Spleen (tissue), 11 donors: ENCODE results near the gene UGT3A1. TPM values are rescaled to one million over a fixed set of nuclear protein-coding genes. Genes with fewer than 3 reads are reported as not detected.

ENCODE experiments used
- DNase-seq: peaks from one replicate; pipeline ENCODE4 v3.0.0-alpha.2; 2020
- H3K27ac ChIP-seq, 8 donors: fragments of 200-600 bp; sonication (generic) in 7 of 8; 1 replicate in 4 of 8; 2 replicates in 4 of 8; pipeline versions ENCODE4 v1.5.0 to v1.8.0; 2016 to 2021; ENCODE audit warnings: inconsistent platforms in 4 of 8, mild to moderate bottlenecking in 4 of 8, moderate library complexity in 1 of 8
- H3K27me3 ChIP-seq, 7 donors: fragments of 200-600 bp; sonication (generic) in 6 of 7; replicated peaks in 1 of 7; 1 replicate in 4 of 7; 2 replicates in 3 of 7; pipeline versions ENCODE4 v1.5.0 to v1.8.0; 2016 to 2021; ENCODE audit warnings: inconsistent platforms in 3 of 7, mild to moderate bottlenecking in 1 of 7
- H3K36me3 ChIP-seq, 6 donors: fragments of 200-600 bp; sonication (generic) in 5 of 6; 1 replicate in 4 of 6; 2 replicates in 2 of 6; pipeline versions ENCODE4 v1.5.0 to v1.8.0; 2016 to 2021; ENCODE audit warnings: inconsistent platforms in 2 of 6
- H3K4me1 ChIP-seq, 6 donors: fragments of 200-600 bp; sonication (generic) in 5 of 6; 1 replicate in 3 of 6; 2 replicates in 3 of 6; pipeline versions ENCODE4 v1.5.0 to v1.8.0; 2016 to 2021; ENCODE audit warnings: inconsistent platforms in 3 of 6
- H3K4me3 ChIP-seq, 8 donors: fragments of 200-600 bp; sonication (generic) in 7 of 8; 1 replicate in 4 of 8; 2 replicates in 4 of 8; pipeline versions ENCODE4 v1.5.0 to v1.8.0; 2016 to 2021; ENCODE audit warnings: inconsistent platforms in 4 of 8, mild to moderate bottlenecking in 4 of 8, moderate library complexity in 2 of 8
- H3K9me3 ChIP-seq, 8 donors: fragments of 200-600 bp; sonication (generic) in 7 of 8; 1 replicate in 4 of 8; 2 replicates in 4 of 8; pipeline versions ENCODE4 v1.5.0 to v1.8.0; 2016 to 2021; ENCODE audit warnings: inconsistent platforms in 4 of 8
- CTCF ChIP-seq, 11 experiments: fragments of 200-600 bp in 7 of 11; fragments of 450-650 bp in 4 of 11; sonication (generic) in 4 of 11; IDR thresholded peaks in 8 of 11; conservative IDR thresholded peaks in 3 of 11; 1 replicate in 7 of 11; 2 replicates in 4 of 11; pipeline versions ENCODE4 v1.4.0 to v1.8.0; 2016 to 2021; ENCODE audit warnings: antibody characterized with exemption in 11 of 11, inconsistent platforms in 4 of 11, mild to moderate bottlenecking in 1 of 11
- POLR2A ChIP-seq, 3 donors: fragments of 450-650 bp; IDR thresholded peaks; one replicate each; pipeline ENCODE4 v1.5.1; 2017; ENCODE audit warnings: antibody characterized with exemption in 3 of 3, mild to moderate bottlenecking in 1 of 3
- POLR2AphosphoS5 ChIP-seq, 3 donors: sonication (generic); formaldehyde crosslinking; IDR thresholded peaks; one replicate each; pipeline ENCODE4 v1.5.1; 2017; ENCODE audit warnings: antibody characterized with exemption in 3 of 3
- WGBS, 5 donors: extraction: QIAGEN DNeasy Blood & Tissue Kit in 3 of 5; methylation state at CpG; one replicate each; pipeline versions ENCODE4 v1.1.5 to v1.1.7; 2013 to 2018; 5-methylcytosine and 5-hydroxymethylcytosine counted together
- intact Hi-C: fragments of 100-400 bp; cut with DNase I; formaldehyde crosslinking; loops from one replicate; pipeline ENCODE4 v1.15.0; 2023; ENCODE audit warnings: low total_unique reads
- polyA plus RNA-seq, 3 donors: library from polyadenylated mRNA; stranded (reverse); fragments of 200-250 nt; gene quantifications; one replicate each; pipeline ENCODE4 v1.2.1, GENCODE V29; 2013
- total RNA-seq, 7 donors: library from RNA; depleted of rRNA in 3 of 7; stranded (reverse); fragments of >200 nt in 3 of 7; fragmentation: NEBNext Ultra II Directional in 4 of 7; extraction: Animal tissue kit (Norgen Biotek cat#: 25700) in 4 of 7; gene quantifications; one replicate each; pipeline versions ENCODE4 v1.1.0 to v1.2.1, GENCODE V29; 2016 to 2021
- donor health status: healthy with polysubstance abuse.
- donor health status: DM: no; HTN: no; CAD: no; lungs with moderate emphysema.
- donor health status: DM: no; HTN: no; CAD: no.
- donor health status: Bipolar disorder and iron deficiency.
- donor health status: healthy.
- donor health status: DM: no; HTN: no; CAD: no.
- donor health status: DM: yes; HTN: yes; CAD: no.

The UGT3A1 gene
- total and polyA plus RNA-seq, 10 donors, result not detected

- H3K27me3 ChIP-seq, result no peaks in the 10 kb centered on the region
- 64 to 72% (median 69%) methylated on average over 11 of the region's 11 CpGs for WGBS, 5 donors
- H3K9me3 ChIP-seq, result peaks cover 0 to 11% (median 0%) of the 10 kb centered on the region in 8 donors
- H3K36me3 ChIP-seq, result no peaks in the 10 kb centered on the region
- no peak overlapping the region for H3K27ac ChIP-seq
- DNase-seq, result no peak
- TF ChIP-seq POLR2A (IDR thresholded peaks at IDR 0.05), result no peak
- no peak for TF ChIP-seq POLR2AphosphoS5 (IDR thresholded peaks at IDR 0.05)
- TF ChIP-seq CTCF (IDR thresholded peaks at IDR 0.05 in 8 of 11, conservative IDR thresholded peaks at IDR 0.05 in 3 of 11), result no peak
- intact Hi-C loops, result no loop called here
- peaks cover 0 to 5% (median 0%) of the 10 kb centered on the region in 6 donors for H3K4me1 ChIP-seq
- no peak overlapping the region for H3K4me3 ChIP-seq
Measured at GRCh38 chr5:35904443-35905132, 86.6 kb downstream of the UGT3A1 start.

- Histone ChIP-seq H3K9me3 (peaks cover 0 to 11% (median 0%) of the 10 kb centered on the region in 8 donors), H3K27me3 (no peaks in the 10 kb centered on the region), H3K36me3 (no peaks in the 10 kb centered on the region), H3K27ac (no peak overlapping the region), H3K4me3 (no peak overlapping the region), H3K4me1 (peaks cover 0 to 5% (median 0%) of the 10 kb centered on the region in 6 donors)
- DNase-seq, result no peak
- 84 to 91% (median 87%) methylated on average over 6 of the region's 6 CpGs for WGBS, 5 donors
- intact Hi-C loops, result no loop called here
- TF ChIP-seq CTCF (IDR thresholded peaks at IDR 0.05 in 8 of 11, conservative IDR thresholded peaks at IDR 0.05 in 3 of 11), result no peak
- TF ChIP-seq POLR2AphosphoS5 (IDR thresholded peaks at IDR 0.05), result no peak
- no peak for TF ChIP-seq POLR2A (IDR thresholded peaks at IDR 0.05)
Measured at GRCh38 chr5:35903631-35904203, 87.5 kb downstream of the UGT3A1 start.

GRCh38 chr5:35902046-35902672 is 89.0 kb downstream of the UGT3A1 start:
- H3K27ac ChIP-seq, result no peak overlapping the region
- H3K4me3 ChIP-seq, result no peak overlapping the region
- no peaks in the 10 kb centered on the region for H3K36me3 ChIP-seq
- DNase-seq, result no peak
- peaks cover 0 to 11% (median 0%) of the 10 kb centered on the region in 8 donors for H3K9me3 ChIP-seq
- intact Hi-C loops, result no loop called here
- H3K27me3 ChIP-seq, result no peaks in the 10 kb centered on the region
- 59 to 80% (median 72%) methylated on average over 2 of the region's 2 CpGs for WGBS, 5 donors
- H3K4me1 ChIP-seq, result peaks cover 0 to 5% (median 0%) of the 10 kb centered on the region in 6 donors
- TF ChIP-seq POLR2A (IDR thresholded peaks at IDR 0.05) (no peak), CTCF (IDR thresholded peaks at IDR 0.05 in 8 of 11, conservative IDR thresholded peaks at IDR 0.05 in 3 of 11) (no peak), POLR2AphosphoS5 (IDR thresholded peaks at IDR 0.05) (no peak)

Other genes with a start within 250 kb of the UGT3A1 start
- 100 to 1,000 TPM in 4 of 7 donors, 10 to 100 TPM in 3; 82.3 to 280 (median 130) TPM for gene IL7R, start 134.5 kb downstream of the UGT3A1 start, total RNA-seq
- gene IL7R, start 134.5 kb downstream of the UGT3A1 start, polyA plus RNA-seq, result 10 to 100 TPM; 13.5 to 21.8 (median 16.3) TPM
- not detected for gene CAPSL, start 52.8 kb downstream of the UGT3A1 start, total RNA-seq
- gene CAPSL, start 52.8 kb downstream of the UGT3A1 start, polyA plus RNA-seq, result not detected
- 1 to 10 TPM in 4 of 7 donors, under 1 TPM in 1, not detected in 2; 0.94 to 2.2 (median 1.2) TPM for gene UGT3A2, start 75.5 kb upstream of the UGT3A1 start, total RNA-seq
- under 1 TPM; 0.04 to 0.48 (median 0.11) TPM for gene UGT3A2, start 75.5 kb upstream of the UGT3A1 start, polyA plus RNA-seq
- gene LMBRD2, start 160.5 kb upstream of the UGT3A1 start, total RNA-seq, result 10 to 100 TPM; 11.5 to 19.5 (median 13.3) TPM
- 1 to 10 TPM; 1.4 to 2.2 (median 2.1) TPM for gene LMBRD2, start 160.5 kb upstream of the UGT3A1 start, polyA plus RNA-seq
- gene SKP2, start 160.7 kb upstream of the UGT3A1 start, total RNA-seq, result 10 to 100 TPM; 14.8 to 23.6 (median 16.8) TPM
- 1 to 10 TPM; 4.2 to 5.3 (median 5.3) TPM for gene SKP2, start 160.7 kb upstream of the UGT3A1 start, polyA plus RNA-seq